Measurements from ENCODE around the gene CAPZA2.
A peak's percentile ranks its signal among the peaks of the same experiment; 100 is the strongest.
"Not testable (repeated sequence)": the region's sequence is repeated elsewhere in the genome, so short reads cannot be mapped to it uniquely, and the experiment has no call there.

The CAPZA2 gene

DNA sequence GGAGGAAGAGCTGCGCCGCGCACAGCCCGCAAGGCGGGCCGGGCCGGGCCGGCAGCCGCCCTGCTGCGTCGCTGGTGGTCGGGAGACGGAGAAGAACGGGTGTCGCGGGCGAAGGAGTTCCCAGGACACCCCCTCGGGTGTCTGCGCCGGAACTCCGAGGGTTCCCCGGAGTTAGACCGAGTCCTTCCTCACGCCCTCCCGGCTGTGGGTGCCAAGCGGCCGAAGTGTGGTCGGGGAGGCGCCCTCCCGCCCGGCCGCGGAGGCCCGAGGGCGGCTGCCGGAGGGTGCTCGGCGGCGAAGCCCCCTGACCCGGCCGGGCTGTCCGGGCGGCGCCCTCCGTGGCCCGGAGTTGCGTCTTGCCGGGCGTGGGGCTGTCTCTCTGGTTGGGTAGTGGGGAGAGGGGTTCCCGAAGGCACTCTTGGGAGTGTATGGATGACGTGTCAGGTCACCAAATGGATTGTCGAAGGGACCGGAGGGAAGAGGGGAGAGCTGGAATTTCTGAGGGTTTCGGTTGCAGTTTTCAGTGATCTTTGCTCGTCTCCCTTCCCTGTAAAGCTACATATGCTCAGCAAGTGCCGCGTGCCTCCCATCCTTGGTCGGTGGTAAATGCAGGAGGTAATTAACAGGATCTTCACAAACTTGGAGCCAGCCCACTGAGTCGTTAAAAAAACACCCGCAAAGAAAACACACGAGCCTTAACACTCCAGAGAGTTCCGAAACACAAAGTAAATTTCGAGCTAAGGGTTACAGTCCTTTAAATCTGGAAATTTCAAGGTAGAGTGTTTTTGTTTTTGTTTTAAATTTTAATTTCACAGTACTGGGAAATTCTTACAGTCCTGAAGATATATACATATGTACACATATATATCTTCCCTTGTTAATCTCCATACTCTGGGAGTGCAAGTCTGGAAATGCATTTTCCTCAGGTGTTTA, 91.8 kb downstream of the CAPZA2 start:
- peak; percentile 57 for DNase-seq (ENCODE audit: low read depth, low spot score)

DNA sequence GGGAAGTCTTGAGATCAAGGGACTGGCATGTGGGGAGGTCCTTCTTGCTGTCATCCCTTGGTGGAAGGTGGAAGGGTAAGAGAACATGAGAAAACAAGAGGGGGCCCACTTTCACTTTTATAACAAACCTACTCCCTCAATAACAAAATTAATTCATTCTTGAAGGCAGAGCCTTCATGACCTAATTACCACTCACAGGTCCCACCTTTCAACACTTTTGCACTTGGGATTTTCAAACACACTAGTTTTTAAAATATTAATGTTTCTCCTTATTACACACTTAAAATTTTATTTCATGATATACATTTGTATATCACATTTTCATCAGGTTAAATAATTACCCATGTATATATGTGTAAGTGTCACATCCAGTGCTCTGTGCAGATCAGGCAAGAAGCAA, 93.0 kb downstream of the CAPZA2 start:
- DNase-seq (ENCODE audit: low read depth, low spot score) = no peak

DNA sequence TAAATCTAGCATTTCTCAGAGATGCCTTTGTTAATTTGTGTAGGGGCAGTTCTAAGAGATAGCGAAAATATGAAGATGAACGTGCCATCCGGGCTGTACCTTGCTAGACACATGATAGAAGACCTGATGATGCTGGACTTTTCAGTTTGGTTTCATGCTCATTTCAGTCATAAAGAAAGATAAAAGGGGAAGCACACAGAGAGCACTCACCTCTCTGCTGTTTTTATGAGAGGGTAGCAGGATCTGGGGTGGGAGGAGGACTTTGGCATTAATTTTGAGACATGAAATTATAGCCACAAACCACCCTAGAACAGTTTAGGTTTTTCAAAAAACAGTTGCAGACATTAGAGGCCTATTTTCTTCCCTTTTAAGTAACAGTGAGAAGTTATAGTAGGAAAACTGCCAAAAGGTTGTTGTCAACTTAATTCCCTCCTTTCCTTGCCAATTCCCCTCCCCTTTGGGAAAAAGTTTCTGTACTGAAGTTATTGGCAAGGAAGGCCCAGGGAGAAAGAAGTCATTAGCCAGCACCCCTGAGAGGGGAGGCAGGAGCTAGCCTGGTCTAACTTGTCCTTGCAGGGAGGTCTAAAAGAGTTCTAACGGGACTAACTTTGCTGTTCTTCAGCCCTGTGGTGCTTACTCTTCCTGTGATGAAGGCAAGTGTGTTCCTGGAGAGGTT, 93.6 kb downstream of the CAPZA2 start:
- no peak for DNase-seq (ENCODE audit: low read depth, low spot score)

DNA sequence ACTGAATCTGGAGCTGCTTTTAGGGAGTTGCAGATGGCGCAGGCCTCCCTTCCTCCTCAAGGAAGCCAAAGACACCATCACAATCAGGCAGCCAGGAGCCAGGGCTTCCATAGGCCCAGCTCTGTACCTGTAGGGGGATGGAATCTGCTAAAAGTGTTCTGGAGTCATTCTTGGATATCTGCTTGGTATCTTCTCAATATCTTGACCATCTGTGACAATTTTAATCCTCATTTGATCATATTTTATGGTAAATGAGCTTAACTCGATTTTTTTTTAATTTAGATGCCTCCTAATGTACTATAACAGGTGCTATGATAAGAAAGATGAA, 94.1 kb downstream of the CAPZA2 start:
- no peak for DNase-seq (ENCODE audit: low read depth, low spot score)

DNA sequence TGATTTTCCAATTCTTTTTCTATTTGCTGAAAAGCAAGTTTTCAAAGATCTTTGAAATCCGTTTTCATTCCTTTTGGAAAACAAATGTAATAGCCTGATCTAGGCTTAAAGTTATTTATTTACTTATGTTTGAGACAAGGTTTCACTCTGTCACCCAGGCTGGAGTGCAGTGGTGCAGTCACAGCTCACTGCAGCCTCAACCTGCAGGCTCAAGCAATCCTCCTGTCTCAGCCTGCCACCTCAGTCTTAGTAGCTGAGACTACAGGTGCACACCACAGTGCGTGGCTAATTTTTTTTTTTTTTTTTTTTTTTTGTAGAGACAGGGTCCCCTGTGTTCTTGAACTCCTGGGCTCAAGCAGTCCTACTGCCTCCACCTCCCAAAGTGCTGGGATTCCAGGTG, 95.5 kb downstream of the CAPZA2 start:
- DNase-seq (ENCODE audit: low read depth, low spot score) = no peak

DNA sequence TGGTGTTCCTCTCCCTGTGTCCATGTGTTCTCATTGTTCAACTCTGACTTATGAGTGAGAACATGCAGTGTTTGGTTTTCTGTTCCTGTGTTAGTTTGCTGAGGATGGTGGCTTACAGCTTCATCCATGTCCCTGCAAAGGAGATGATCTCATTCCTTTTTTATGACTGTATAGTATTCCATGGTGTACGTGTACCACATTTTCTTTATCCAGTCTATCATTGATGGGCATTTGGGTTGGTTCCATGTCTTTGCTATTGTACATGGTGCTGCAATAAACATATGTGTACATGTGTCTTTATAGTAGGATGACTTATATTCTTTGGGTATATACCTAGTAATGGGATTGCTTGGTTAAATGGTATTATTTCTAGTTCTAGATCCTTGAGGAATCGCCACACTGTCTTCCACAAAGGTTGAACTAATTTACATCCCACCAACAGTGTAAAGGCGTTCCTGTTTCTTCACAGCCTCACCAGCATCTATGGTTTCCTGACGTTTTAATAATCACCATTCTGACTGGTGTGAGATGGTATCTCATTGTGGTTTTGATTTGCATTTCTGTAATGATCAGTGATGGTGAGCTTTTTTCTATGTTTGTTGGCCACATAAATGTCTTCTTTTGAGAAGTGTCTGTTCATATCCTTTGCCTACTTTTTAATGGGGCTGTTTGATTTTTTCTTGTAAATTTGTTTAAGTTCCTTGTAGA, 99.7 kb downstream of the CAPZA2 start:
- not testable (repeated sequence) for DNase-seq (ENCODE audit: low read depth, low spot score)

DNA sequence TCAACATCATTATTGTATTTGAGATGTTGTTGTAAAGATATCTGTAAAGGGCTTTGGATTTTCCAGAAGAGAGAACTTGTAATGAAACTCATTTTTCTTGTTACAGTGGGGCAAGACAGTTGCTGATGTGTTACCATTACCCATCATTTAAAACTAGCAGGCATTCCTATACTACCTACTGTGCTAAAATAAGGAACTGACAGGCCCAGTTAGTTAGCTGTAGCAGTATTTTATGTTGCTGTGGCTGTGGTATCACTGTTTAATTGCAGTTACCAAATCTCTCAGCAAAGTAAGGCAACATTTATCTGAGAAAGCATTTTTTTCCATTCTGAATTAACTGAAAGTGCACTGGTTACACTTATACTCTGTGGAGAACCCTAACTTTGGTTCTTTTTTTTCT, 100.8 kb downstream of the CAPZA2 start:
- DNase-seq (ENCODE audit: low read depth, low spot score) = no peak

DNA sequence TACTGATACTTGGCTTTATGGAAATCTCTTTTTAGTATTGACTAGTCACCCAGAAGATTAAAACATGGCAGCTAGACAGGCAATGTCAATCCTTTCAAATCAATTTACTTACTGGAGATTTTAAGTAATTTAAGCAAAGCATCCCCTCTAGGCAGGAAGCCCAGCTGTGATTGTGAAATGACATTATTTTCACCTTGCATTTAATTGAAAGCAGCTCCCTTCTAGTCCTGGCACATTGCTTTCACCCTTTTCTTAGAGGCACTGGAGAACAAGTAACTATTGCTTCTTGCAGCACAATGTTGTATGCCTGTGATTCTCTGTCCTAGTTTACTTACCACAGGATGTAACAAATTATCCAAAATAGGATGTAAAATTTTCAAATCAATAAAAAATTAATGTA, 104.2 kb downstream of the CAPZA2 start:
- DNase-seq (ENCODE audit: low read depth, low spot score) = no peak

DNA sequence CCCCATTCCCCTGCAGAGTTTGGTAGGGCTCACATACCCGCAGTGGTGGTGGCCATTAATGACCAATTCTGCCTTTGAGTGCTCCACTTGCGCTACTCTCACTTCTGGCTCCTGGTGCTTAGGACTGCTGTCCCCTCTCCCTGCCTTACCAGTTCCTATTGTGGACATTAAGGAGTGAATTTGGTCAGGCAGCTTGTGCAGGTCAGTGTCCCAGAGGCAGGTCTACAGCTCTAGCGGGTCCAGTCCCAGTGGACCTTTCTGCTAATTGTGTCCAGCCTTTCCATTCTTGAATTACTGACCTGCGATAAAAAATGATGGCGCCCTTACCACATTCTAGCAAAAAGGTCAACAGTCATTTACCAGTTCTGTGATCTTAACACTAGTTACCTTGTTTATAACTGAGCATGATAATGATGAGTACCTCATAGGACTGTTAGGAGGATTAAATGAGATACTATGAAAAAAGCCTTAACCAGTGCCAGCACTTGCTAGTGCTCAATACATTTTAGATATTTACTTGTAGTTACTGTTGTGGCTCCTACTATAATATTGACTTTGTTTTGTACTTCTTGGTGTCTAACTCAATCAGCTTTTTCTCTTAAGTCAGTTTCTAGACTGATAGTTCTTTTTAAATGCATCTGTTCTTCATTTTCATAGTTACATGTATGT, 105.0 kb downstream of the CAPZA2 start:
- DNase-seq (ENCODE audit: low read depth, low spot score) = no peak

DNA sequence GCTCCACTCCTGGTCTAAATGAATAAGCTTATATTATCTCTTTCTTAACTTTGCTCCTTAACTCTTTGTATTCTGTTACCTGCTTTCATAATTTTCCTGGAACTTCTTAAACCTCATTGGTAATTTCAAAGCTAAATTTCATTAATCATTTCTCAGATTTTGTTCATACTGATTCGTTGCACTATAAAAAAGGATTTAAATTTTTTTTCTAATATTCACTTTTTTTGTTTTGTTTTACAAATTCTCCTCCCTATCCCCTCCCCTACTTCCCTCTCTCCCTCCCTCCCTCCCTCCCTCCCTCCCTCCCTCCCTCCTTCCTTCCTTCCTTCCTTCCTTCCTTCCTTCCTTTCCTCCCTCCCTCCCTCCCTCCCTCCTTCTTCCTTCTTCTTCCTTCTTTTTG, 105.6 kb downstream of the CAPZA2 start:
- DNase-seq (ENCODE audit: low read depth, low spot score) = no peak

DNA sequence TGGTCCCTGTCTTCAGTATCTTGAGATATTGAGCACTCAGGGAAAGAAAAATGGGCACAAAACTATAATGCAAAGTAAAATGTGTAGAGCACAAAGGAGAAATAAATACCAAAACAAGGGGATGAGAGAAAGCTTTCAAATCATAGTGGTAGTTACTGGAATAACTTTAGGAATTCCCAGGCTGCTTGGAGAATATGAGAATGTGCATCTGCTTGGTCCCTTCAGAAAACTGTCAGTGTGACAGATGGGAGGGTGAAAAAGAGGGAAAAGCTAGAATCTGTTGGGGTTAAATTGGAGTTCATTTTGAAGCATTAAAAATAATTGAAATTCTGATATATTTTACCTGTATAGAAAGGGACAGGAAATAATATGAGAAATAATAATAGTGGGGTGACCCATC, 106.2 kb downstream of the CAPZA2 start:
- DNase-seq (ENCODE audit: low read depth, low spot score) = no peak

DNA sequence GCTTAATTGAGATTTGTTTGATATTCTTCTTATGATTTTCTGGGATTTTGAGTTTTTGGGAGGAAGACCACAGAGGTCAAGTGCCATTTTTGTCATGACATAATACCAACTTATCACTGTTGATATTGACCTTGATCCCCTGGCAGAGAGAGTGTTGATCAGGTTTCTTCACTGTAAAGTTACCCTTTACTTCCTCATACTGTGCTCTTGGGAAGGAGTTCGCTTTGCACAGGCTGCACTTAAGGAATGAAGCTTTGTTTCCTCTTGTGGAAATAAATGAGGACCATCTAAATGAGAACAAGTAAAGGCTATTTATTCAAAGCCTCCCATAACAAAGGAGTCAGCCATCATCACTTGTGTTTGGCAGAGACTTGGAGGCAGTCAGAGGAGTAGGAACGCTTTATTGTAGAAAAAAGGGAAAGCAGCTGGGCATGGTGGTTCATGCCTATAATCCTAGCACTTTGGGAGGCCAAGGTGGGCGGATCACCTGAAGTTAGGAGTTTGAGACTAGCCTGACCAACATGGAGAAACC, 107.0 kb downstream of the CAPZA2 start:
- no peak for DNase-seq (ENCODE audit: low read depth, low spot score)

DNA sequence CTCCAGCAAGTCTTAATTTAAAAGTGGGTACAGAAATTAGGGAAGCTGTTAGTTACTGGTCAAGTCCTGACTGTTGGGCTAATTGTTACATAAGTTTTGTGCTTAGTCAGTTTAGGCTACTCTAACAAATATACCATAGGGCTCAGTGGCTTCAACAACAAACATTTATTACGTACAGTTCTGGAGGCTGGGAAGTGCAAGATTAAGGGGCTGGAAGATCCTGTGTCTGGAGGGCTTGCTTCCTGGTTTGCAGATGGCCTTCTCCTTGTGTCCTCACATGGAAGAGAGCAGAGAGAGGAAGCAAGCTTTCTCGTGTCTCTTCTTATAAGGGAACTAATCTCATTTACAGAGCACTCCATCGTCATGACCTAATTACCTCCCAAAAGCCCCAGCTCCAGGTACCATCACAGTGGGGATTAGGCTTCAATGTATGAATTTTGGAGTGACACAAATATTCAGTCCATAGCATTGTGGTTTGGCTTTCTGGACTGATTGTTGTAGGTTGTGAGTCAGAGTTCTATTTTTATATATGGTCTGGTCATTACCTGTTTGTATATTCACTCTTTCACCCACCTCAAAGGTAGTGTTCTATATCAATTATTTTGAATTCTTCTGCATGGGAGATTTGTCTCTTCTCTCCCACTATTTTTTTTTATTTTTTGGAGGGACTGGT, 108.0 kb downstream of the CAPZA2 start:
- no peak for DNase-seq (ENCODE audit: low read depth, low spot score)

DNA sequence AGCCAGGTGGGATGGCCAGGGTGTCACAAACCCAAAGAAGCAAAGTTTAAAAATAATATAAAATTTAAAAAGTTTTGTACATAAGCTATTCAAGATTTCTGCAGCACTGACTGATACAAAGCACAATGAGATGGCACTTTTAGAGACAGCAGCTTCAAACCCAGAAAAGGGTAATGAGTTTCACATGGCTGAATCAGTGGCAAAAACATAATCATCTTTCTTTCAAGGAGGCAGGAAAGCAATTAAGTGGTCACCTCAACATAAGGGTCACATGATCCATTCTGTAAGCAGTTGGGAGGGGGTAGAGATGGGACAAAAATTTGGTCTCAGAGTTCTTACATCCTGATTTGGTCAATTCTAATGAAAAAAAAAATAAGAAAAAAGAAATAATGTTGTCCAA, 108.8 kb downstream of the CAPZA2 start:
- DNase-seq (ENCODE audit: low read depth, low spot score) = not testable (repeated sequence)

Measured in smooth muscle cell of the brain vasculature (primary cell).